ENCODE data around the gene CCDC28B.

CCDC28B gene

DNA sequence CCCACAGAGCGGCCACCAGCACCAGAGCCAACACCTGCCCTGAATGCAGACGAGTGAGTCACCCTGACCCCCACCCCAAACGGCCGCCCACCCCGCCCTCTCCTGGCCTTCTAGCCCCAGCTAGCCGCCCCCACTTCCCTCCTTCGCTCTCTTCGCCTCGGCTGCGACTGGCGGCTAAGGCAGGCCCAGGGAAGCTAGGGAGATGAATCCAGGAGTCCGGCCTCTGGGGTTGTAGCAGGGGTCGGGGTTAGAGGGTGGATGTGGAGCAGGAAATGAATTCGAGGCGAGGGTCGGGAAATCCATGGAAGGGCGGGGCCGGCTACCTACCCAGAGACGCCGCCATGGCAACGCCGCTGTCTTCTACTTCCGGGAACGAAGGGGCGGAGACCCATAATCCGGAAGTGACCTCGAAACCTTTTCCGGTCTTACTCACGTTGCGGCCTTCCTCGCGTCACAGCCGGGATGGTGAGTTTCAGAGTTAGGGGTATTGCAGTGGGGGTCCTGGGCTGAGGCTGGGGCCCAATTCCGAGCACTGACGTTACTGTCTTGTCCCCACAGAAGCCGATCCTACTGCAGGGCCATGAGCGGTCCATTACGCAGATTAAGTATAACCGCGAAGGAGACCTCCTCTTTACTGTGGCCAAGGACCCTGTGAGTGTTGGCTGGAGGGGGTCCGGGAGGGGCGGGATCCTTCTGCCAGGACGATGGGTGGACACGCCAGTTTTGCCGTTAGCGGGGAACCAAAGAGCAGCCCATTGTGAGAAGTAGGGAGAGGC is 21.8 kb downstream of the CCDC28B start, which contains the start of the genes EIF3I and TMEM234:
Gene EIF3I (plus strand): TSS at position 428 of the 776 bp plus-strand sequence. CDS start 35 bp downstream, at position 463.
Gene TMEM234 (minus strand): TSS at position 374 of the 776 bp plus-strand sequence. CDS start 31 bp downstream, at position 343.
- Histone ChIP-seq H2AFZ (ENCODE audit: low read length, unreplicated experiment) (peak within 1 kb of the TSS; percentile 79), H3K79me2 (ENCODE audit: control insufficient read depth, insufficient read depth, low read length, unreplicated experiment) (peaks cover 34% of the 10 kb centered on the region), H3K4me3 (ENCODE audit: low read depth, low read length) (peak within 1 kb of the TSS; percentile 95), H3K36me3 (ENCODE audit: insufficient read depth, low read length) (peaks cover 3% of the 10 kb centered on the region; the same call in 1 of the 2 replicates), H3K27me3 (ENCODE audit: insufficient read depth, low read length) (no peaks in the 10 kb centered on the region), H3K27ac (ENCODE audit: low read depth, low read length) (peak within 1 kb of the TSS; percentile 81), H3K4me1 (ENCODE audit: control insufficient read depth, insufficient read depth, low read length, unreplicated experiment) (peaks cover 30% of the 10 kb centered on the region)

DNA sequence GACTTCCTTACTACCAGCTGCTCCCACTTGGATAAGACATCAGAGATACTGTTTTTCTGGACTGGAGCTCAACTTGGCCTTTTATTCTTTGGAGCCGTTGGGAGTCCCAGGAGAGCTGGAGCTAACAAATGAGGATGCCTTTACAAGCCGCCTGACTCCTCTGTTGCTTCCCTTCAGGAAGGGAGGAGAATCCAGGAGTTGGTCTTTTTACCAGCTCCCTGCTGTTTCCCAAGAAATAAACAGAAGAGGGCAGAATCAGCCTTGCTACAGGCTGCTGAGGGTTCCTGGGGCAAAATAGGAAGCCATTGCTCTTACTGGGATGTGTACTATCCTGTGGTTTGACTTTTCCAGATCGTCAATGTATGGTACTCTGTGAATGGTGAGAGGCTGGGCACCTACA is 23.3 kb downstream of the CCDC28B start:
- H2AFZ ChIP-seq (ENCODE audit: low read length, unreplicated experiment) = no peak overlapping the region
- H3K4me3 ChIP-seq (ENCODE audit: low read depth, low read length) = peak overlapping the region; percentile 95
- peaks cover 34% of the 10 kb centered on the region for H3K79me2 ChIP-seq (ENCODE audit: control insufficient read depth, insufficient read depth, low read length, unreplicated experiment)
- H3K27me3 ChIP-seq (ENCODE audit: insufficient read depth, low read length) = no peaks in the 10 kb centered on the region
- H3K27ac ChIP-seq (ENCODE audit: low read depth, low read length) = peak overlapping the region; percentile 14; the same call in 1 of the 2 replicates
- peaks cover 30% of the 10 kb centered on the region for H3K4me1 ChIP-seq (ENCODE audit: control insufficient read depth, insufficient read depth, low read length, unreplicated experiment)
- H3K36me3 ChIP-seq (ENCODE audit: insufficient read depth, low read length) = peaks cover 11% of the 10 kb centered on the region; the same call in 1 of the 2 replicates

DNA sequence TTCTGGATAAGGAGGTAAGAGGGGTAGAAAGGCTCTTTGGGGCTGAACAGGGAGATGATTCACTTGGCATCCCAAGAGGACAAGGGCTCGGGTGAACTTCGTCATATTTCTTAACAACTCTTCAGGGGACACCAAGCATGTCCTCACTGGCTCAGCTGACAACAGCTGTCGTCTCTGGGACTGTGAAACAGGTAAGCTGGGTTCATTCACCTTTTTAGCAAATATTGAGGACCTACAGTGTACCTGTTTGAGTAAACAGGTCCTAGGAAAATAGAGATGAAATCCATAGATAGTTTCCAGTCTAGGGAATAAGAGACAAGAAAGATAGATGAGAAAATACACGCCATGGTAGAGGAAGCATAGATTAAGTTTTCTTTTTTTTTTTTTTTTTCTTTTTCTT is 23.9 kb downstream of the CCDC28B start:
- no peak overlapping the region for H3K4me3 ChIP-seq (ENCODE audit: low read depth, low read length)
- no peak overlapping the region for H3K27ac ChIP-seq (ENCODE audit: low read depth, low read length)
- peaks cover 11% of the 10 kb centered on the region; the same call in 1 of the 2 replicates for H3K36me3 ChIP-seq (ENCODE audit: insufficient read depth, low read length)
- no peaks in the 10 kb centered on the region for H3K27me3 ChIP-seq (ENCODE audit: insufficient read depth, low read length)
- H3K79me2 ChIP-seq (ENCODE audit: control insufficient read depth, insufficient read depth, low read length, unreplicated experiment) = peaks cover 34% of the 10 kb centered on the region
- no peak overlapping the region for H2AFZ ChIP-seq (ENCODE audit: low read length, unreplicated experiment)
- peaks cover 30% of the 10 kb centered on the region for H3K4me1 ChIP-seq (ENCODE audit: control insufficient read depth, insufficient read depth, low read length, unreplicated experiment)

DNA sequence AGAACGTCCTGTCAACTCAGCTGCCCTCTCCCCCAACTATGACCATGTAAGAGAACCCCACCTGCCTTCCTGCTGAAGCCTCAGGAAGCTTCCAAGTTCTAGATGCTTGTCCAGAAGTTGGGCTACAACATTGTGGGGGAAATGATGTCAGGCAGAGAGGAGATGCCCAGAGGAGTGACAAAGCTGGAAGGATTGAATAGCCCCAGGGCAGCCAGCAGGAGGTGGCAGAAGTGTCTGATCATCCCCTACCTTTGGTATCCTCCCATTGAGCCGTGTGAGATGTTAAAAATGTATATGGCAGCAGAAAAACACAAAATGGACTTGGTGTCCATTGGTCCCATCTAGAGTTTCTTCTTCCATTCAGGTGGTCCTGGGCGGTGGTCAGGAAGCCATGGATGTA is 28.4 kb downstream of the CCDC28B start:
- Histone ChIP-seq H3K4me1 (ENCODE audit: control insufficient read depth, insufficient read depth, low read length, unreplicated experiment) (peaks cover 2% of the 10 kb centered on the region), H2AFZ (ENCODE audit: low read length, unreplicated experiment) (no peak overlapping the region), H3K27me3 (ENCODE audit: insufficient read depth, low read length) (no peaks in the 10 kb centered on the region), H3K36me3 (ENCODE audit: insufficient read depth, low read length) (peaks cover 11% of the 10 kb centered on the region; the same call in 1 of the 2 replicates), H3K27ac (ENCODE audit: low read depth, low read length) (no peak overlapping the region), H3K4me3 (ENCODE audit: low read depth, low read length) (no peak overlapping the region), H3K79me2 (ENCODE audit: control insufficient read depth, insufficient read depth, low read length, unreplicated experiment) (peaks cover 6% of the 10 kb centered on the region)

DNA sequence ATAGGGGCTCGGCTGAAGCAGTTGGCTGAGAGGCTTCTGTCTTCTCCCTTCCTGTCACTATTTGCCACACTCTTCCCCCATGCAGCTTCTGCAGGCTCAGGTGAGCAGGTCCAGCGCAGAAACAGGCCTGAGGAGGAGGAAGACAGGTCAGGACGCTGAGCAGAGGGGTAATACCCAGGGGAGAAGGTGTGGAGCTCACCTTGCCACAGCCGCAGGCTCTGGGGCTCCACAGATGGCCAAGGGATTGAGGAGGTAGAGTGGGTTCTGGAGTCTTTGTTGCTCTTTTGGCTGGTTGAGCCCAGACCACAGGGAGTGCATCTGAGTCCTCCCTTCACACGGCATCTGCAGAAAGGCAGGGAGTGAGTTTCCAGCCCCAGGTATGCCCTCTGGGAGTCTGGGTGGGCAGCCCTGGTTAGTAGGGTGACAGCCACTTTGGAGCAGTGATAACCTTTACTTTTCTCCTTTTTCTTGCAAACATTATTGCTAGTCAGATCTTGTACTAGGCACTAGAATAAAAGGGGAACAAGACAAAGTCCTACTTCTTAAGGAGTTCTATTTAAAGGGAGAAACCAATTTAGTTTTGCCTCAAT is 31.5 kb downstream of the CCDC28B start:
- Histone ChIP-seq H3K27ac (ENCODE audit: low read depth, low read length) (no peak overlapping the region), H3K27me3 (ENCODE audit: insufficient read depth, low read length) (no peaks in the 10 kb centered on the region), H3K4me3 (ENCODE audit: low read depth, low read length) (no peak overlapping the region), H2AFZ (ENCODE audit: low read length, unreplicated experiment) (no peak overlapping the region), H3K4me1 (ENCODE audit: control insufficient read depth, insufficient read depth, low read length, unreplicated experiment) (peaks cover 19% of the 10 kb centered on the region), H3K36me3 (ENCODE audit: insufficient read depth, low read length) (peaks cover 8% of the 10 kb centered on the region; the same call in 1 of the 2 replicates), H3K79me2 (ENCODE audit: control insufficient read depth, insufficient read depth, low read length, unreplicated experiment) (no peaks in the 10 kb centered on the region)

DNA sequence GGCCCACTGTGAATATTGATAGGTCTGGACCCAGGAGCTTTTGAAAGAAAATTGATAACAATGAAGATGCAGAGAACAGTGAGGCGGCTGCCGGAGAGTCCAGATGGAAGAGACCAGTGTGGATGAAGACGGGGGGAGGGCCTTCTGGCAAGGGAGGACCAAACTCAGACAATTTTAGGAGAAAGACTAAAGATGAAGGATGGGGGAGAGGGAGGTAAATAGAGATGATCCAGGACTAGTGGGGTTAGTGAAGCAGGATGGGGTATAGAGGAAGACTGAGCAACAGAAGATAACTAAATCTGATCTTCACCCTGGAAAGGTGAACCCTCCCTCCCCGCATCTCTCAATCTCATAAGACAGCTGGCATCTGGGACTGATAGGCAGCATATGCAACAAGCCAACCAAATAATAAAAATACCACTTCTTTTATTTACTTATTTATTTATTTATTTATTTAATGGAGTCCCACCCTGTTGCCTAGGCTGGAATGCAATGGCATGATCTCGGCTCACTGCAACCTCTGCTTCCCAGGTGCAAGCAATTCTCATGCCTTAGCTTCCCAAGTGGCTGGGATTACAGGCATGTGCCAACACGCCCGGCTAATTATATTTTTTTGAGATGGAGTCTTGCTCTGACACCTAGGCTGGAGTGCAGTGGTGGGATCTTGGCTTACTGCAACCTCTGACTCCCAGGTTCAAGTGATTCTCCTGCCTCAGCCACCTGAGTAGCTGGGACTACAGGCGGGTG is 32.3 kb downstream of the CCDC28B start:
- H3K79me2 ChIP-seq (ENCODE audit: control insufficient read depth, insufficient read depth, low read length, unreplicated experiment) = no peaks in the 10 kb centered on the region
- H3K36me3 ChIP-seq (ENCODE audit: insufficient read depth, low read length) = peaks cover 5% of the 10 kb centered on the region; the same call in 1 of the 2 replicates
- H2AFZ ChIP-seq (ENCODE audit: low read length, unreplicated experiment) = no peak overlapping the region
- no peaks in the 10 kb centered on the region for H3K27me3 ChIP-seq (ENCODE audit: insufficient read depth, low read length)
- H3K4me1 ChIP-seq (ENCODE audit: control insufficient read depth, insufficient read depth, low read length, unreplicated experiment) = peaks cover 19% of the 10 kb centered on the region
- no peak overlapping the region for H3K4me3 ChIP-seq (ENCODE audit: low read depth, low read length)
- no peak overlapping the region for H3K27ac ChIP-seq (ENCODE audit: low read depth, low read length)

DNA sequence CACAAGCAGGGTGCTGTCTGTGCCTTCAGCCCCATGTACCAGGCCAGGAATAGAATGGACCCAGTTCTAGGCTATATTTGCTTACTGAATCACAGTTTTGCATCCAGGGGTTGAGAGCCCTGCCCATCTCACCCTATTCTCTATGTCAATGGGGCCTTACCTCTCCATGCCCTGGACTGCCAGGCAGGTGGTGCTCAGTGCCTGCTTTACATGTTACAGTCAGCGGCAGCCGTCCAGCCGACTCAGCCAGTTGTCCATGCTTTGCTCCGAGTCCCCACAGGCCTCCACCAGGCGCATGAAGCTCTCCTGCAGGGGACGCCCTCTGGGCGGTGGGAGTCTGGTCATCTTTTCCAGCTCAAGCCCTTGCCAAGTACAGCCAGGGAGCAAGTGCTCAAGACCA is 34.4 kb downstream of the CCDC28B start:
- Histone ChIP-seq H3K4me1 (ENCODE audit: control insufficient read depth, insufficient read depth, low read length, unreplicated experiment) (peaks cover 19% of the 10 kb centered on the region), H2AFZ (ENCODE audit: low read length, unreplicated experiment) (no peak overlapping the region), H3K79me2 (ENCODE audit: control insufficient read depth, insufficient read depth, low read length, unreplicated experiment) (no peaks in the 10 kb centered on the region), H3K4me3 (ENCODE audit: low read depth, low read length) (no peak overlapping the region), H3K27me3 (ENCODE audit: insufficient read depth, low read length) (no peaks in the 10 kb centered on the region), H3K36me3 (ENCODE audit: insufficient read depth, low read length) (no peaks in the 10 kb centered on the region), H3K27ac (ENCODE audit: low read depth, low read length) (peak overlapping the region; percentile 92)

DNA sequence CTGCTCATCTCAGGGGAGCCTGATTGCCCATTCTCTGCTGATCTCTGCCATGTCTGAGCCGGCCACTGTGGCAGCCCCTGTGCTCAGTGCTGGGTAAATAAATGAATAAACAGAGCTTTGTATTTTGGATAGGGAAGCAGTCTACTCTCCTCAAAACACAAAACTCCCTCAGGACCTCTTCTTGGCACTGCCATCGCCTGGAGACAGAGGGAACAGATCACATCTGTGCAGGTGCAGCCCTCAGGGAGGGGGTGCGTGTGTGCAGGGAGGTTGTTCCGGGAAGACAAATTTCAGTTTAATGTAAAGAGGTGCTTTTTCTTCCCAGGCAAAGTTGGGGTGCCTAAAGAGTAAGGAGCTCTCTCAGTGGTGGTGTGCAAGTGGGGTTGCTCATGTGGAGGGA is 38.9 kb downstream of the CCDC28B start:
- H3K4me3 ChIP-seq (ENCODE audit: low read depth, low read length) = no peak overlapping the region
- no peak overlapping the region for H3K27ac ChIP-seq (ENCODE audit: low read depth, low read length)
- no peaks in the 10 kb centered on the region for H3K27me3 ChIP-seq (ENCODE audit: insufficient read depth, low read length)
- peaks cover 23% of the 10 kb centered on the region for H3K4me1 ChIP-seq (ENCODE audit: control insufficient read depth, insufficient read depth, low read length, unreplicated experiment)
- H3K36me3 ChIP-seq (ENCODE audit: insufficient read depth, low read length) = no peaks in the 10 kb centered on the region
- no peaks in the 10 kb centered on the region for H3K79me2 ChIP-seq (ENCODE audit: control insufficient read depth, insufficient read depth, low read length, unreplicated experiment)
- H2AFZ ChIP-seq (ENCODE audit: low read length, unreplicated experiment) = no peak overlapping the region

DNA sequence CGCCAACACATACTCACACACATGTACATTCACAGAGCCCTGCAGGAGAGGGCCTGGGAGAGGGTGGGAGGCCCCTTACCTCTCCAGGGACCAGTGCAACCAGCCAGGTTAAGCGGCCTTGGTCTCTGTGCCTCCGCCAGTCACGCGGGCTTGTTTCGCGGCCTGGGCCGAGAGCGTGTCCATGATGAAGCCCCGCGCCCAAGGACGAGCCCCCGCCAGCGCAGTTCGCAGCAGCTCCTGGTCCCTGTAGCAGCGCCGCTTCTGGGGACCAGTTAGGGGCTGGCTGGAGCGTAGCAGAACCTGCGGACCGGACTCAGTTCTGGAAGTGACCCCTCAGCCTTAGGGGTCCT is 39.4 kb downstream of the CCDC28B start:
- peaks cover 21% of the 10 kb centered on the region for H3K4me1 ChIP-seq (ENCODE audit: control insufficient read depth, insufficient read depth, low read length, unreplicated experiment)
- no peak overlapping the region for H3K4me3 ChIP-seq (ENCODE audit: low read depth, low read length)
- no peaks in the 10 kb centered on the region for H3K79me2 ChIP-seq (ENCODE audit: control insufficient read depth, insufficient read depth, low read length, unreplicated experiment)
- no peaks in the 10 kb centered on the region for H3K36me3 ChIP-seq (ENCODE audit: insufficient read depth, low read length)
- H3K27ac ChIP-seq (ENCODE audit: low read depth, low read length) = no peak overlapping the region
- no peaks in the 10 kb centered on the region for H3K27me3 ChIP-seq (ENCODE audit: insufficient read depth, low read length)
- H2AFZ ChIP-seq (ENCODE audit: low read length, unreplicated experiment) = no peak overlapping the region

DNA sequence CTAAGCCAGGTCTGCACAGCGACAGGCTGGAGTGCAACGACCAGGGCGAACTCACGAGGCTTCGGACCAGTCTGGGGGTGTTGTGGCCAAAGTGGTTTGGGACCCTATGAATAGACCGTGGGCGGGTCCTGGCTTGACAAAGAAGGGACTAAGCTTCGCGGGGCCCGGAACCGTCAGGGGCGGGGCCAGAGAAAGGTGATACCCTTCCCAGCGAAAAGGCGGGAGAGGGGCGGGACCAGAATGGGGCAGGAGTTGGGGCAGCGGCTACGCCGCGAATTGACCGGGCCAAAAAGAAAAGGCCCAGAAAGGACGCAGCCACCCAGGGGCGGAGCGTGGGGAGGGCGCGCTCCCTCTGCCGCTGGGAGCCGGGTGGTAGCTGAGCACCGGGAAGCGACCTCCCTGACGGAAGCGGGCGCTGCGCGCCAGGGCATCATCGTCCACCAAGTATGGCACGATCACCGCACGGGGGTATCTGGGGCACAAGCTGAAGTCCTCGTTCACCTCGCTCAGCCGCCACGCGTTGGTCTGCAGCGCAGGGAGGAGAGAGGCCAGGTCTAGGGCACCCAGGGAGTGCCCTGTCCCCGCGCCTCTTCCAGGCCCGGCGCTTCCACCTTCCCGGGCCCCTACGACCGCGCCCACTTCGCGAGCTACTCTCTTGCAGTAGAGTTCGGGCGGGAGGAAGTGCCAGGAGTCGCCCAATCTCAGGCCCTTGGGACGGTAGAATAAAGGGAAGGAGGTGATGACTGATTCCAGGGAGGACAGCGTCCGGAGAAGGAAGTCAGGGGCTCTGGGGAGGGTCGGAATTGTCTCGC is 40.0 kb downstream of the CCDC28B start:
- Histone ChIP-seq H3K4me3 (ENCODE audit: low read depth, low read length) (peak overlapping the region; percentile 85), H2AFZ (ENCODE audit: low read length, unreplicated experiment) (peak overlapping the region; percentile 72), H3K27ac (ENCODE audit: low read depth, low read length) (no peak overlapping the region; the same call in 1 of the 2 replicates), H3K36me3 (ENCODE audit: insufficient read depth, low read length) (no peaks in the 10 kb centered on the region), H3K4me1 (ENCODE audit: control insufficient read depth, insufficient read depth, low read length, unreplicated experiment) (peaks cover 16% of the 10 kb centered on the region), H3K79me2 (ENCODE audit: control insufficient read depth, insufficient read depth, low read length, unreplicated experiment) (no peaks in the 10 kb centered on the region), H3K27me3 (ENCODE audit: insufficient read depth, low read length) (no peaks in the 10 kb centered on the region)

Measured in ACC112 (cell line).